GM12873 (cell line): ENCODE measurements around the gene AGXT2.
A peak's percentile ranks its signal among the peaks of the same experiment; 100 is the strongest.

Experiments
- TF ChIP-seq, protein P1 (sequence below): IDR thresholded peaks from 2 replicates; pipeline ENCODE4 v1.5.1; 2012; ENCODE audit warnings: low read depth, mild to moderate bottlenecking, moderate library complexity, low read length, control low read depth; ENCODE audit not compliant: insufficient read depth; ENCODE audit errors: missing control alignments

AGXT2 gene

DNA sequence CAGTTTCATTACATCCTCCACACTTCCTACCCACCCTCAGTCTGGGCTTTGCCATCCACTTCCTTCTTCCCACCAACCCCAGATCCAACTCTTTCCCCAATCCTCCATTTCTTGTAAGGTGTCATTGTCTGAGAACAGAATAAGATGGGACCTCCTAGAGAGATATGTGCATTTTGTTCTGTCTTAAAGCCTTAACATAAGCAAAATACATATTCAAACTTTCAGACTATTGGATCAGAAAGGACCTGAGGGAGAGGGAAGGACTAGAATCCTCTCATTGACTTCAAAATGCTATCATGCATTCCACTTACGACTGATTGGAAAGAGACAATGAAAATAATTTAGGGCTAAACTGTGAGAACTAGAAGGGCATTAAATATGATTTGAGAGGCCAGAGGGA, 43.0 kb downstream of the AGXT2 start:
- TF ChIP-seq, protein P1, sequence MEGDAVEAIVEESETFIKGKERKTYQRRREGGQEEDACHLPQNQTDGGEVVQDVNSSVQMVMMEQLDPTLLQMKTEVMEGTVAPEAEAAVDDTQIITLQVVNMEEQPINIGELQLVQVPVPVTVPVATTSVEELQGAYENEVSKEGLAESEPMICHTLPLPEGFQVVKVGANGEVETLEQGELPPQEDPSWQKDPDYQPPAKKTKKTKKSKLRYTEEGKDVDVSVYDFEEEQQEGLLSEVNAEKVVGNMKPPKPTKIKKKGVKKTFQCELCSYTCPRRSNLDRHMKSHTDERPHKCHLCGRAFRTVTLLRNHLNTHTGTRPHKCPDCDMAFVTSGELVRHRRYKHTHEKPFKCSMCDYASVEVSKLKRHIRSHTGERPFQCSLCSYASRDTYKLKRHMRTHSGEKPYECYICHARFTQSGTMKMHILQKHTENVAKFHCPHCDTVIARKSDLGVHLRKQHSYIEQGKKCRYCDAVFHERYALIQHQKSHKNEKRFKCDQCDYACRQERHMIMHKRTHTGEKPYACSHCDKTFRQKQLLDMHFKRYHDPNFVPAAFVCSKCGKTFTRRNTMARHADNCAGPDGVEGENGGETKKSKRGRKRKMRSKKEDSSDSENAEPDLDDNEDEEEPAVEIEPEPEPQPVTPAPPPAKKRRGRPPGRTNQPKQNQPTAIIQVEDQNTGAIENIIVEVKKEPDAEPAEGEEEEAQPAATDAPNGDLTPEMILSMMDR: no peak

DNA sequence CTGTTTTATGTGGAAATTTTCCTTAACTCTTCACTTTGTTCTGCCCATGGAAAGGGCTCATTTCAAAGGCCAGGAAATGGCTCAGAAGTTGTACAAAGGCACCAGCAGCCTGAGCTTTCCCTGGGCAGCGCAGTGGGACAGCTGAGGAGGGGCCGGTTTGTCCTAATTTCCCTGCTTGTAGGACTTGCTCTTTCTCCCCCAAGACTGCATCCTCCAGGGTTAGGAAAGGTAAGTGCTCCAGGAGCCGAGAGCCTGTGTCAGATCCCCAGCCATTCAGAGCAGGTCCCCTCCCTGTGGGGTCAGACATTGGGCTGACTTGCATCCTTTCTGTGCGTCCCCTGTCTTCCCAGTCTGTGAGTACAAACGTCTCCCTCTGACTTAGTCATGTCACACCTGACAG, 43.5 kb downstream of the AGXT2 start:
- TF ChIP-seq, protein P1: no peak

DNA sequence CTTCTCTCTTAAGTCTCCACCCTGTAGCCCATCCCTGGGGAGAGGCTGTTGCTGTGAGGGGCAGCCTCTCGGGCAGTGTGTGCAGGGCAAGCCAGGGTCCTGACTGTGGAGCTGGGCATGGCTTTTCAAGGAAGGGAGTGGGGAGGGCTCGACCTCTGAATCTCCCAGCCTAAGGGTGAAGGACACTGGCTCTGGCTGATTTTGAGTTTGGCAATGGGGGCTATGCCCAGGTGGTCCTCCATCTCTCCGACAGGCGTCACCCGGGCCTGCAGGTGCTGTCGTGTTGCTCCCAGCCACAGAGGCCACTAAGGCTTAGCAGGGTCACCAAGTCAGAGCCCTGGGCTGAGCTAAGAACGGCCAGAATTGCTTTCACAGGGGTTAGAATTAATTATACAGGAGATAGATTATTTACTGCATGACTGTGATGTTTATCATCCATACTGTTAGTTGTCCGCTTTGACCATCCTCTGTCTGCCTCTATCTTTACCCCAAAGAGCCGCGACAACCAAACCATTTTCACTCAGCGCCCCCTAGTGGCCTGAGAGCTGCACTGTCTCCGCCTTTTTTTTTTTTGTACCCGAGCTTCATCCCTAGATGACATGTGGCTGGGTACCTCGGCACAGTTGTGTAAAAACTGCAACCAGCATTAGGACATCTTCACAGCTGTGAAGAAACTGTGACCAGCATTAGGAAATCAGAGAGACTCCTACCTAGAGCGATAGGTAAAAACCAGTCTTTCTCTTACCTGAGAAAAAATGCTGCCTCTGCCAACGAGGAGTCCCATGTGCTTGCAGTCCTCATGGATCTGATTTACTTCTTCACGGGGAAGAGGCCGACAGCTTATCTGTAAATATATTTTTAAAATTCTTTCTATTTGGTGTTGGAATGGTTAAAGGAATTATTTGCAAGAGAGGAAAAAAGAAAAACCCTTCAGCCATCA, 44.5 kb downstream of the AGXT2 start:
- TF ChIP-seq, protein P1: peak; percentile 89

DNA sequence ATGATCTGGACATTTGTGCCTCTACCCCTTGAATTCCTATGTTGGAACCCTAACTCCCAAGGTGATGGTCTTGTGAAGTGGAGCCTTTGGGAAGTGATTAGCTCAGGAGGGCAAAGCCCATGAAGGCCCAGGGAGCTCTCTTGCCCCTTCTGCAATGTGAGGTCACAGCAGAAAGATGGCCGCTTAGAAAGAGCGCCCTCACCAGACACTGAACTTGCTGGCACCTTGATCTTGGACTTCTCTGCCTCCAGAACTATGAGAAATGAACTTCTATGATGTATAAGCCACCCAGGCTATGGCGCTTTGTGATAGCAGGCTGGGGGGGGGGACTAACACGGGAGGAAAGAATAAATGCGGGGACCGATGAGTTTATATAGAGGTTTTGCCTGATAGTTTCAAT, 45.3 kb downstream of the AGXT2 start:
- TF ChIP-seq, protein P1: no peak

DNA sequence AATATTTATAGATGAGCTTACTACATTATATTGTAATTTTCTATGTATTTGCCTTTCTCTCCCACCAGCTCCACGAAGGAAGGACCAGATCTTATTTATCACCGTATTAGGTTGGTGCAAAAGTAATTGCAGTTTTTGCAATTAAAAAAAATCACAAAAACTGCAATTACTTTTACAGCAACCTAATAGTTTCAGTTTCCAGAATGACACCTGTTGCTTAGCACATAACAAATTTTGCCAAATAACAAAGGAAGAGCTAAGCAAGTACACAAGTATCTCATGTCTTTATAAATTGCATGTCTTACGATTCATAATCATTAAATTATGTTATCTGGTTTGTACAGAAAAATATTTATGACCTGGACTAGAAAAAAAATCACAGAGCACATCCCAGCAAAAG, 45.9 kb downstream of the AGXT2 start:
- TF ChIP-seq, protein P1: no peak

DNA sequence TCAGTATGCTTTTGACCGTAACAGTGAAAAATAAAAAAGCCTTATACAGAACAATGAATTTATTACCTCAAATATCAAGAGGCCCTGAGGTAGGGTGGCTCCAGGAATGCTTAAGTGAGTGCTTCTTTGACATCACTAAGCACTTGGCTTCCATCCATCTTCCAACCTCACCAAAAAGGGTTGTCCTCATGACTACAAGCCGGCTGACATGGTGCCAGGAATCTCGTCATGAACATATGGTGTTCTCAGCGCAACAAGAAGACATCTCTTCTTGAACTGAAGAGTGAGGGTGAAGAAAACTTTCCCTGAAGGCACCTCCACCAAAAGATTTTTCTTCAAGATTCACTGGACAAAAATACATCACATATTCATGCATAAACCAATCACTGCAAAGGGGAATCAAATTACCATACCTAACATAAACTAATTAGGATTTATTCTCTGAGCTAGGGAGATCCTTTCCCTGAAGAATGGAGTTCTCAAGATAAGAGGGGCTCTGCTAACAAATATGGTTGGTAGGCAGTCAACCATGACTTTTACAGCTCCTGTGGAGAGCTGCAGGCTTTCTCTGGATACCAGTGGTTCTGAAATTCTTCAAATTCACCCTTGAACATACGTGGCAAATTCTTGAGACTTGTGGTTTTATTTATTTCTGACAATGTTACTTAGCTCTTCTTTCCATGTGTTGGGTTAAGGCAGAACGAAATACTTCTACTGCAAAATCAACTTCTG, 49.5 kb downstream of the AGXT2 start:
- TF ChIP-seq, protein P1: no peak

DNA sequence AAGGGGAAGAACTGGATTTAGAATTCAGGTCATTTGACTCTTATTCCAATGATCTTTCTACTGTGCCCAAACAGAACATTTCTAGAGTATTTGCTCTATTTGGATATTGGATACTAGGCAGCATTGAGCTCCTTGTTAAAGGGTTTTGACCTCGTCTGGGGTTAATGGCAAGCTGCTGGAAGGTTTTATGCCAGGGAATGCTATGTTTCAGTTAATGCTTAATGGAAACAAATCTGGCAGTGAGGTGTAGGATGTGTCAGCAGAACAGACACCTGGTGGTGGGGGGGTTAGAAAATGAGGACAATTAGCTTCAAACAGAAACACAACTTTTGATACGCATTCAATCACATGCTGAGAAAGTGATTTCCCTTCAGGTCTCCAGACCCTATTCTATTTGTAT, 51.5 kb downstream of the AGXT2 start:
- TF ChIP-seq, protein P1: no peak
